RCC 7860 (cell line): ENCODE data around the gene ACAD9.

ENCODE experiments used
- DNase-seq: peaks from one replicate; pipeline ENCODE4 v3.0.0-alpha.2; 2015; ENCODE audit warnings: low spot score
- FAIRE-seq: peaks from 2 replicates; lab custom pipeline; 2012; peaks lifted over from hg19 to GRCh38; lab: Jason Lieb, UNC

Gene ACAD9

DNA sequence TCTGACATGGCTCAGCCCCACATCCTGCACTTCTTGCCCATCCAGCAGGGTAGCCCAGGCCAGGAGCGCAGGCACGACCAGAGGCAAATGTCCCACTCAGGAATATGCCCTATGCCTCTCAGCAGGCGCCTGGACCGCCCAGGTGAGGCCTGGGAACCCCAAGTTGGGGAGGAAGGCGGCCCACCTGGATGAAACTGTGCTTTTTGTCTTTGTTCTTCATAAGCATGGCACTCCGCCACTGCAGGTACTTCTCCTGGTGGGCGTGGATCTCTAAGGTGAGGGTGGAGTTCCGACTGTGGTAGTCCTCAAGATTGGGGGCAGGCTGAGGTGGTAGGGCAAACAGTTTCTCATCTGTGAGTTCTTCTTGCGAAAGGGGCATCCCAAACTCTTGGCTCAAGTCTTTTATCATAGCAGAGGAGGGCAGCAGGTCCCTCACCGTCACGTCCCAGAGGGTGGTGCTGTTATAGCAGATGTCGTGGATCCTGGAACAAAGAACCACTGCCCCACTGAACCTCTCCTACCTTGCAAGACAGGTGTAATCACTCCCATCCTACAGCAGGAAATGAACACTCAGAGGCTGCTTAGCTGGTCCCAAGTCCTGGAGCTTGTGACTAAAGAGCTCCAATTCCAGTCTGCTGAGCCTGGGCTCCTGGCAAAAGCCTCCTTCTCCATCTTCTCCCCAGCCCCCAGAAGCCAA is 53.2 kb downstream of the ACAD9 start:
- DNase-seq, result no peak
- FAIRE-seq, result no peak

DNA sequence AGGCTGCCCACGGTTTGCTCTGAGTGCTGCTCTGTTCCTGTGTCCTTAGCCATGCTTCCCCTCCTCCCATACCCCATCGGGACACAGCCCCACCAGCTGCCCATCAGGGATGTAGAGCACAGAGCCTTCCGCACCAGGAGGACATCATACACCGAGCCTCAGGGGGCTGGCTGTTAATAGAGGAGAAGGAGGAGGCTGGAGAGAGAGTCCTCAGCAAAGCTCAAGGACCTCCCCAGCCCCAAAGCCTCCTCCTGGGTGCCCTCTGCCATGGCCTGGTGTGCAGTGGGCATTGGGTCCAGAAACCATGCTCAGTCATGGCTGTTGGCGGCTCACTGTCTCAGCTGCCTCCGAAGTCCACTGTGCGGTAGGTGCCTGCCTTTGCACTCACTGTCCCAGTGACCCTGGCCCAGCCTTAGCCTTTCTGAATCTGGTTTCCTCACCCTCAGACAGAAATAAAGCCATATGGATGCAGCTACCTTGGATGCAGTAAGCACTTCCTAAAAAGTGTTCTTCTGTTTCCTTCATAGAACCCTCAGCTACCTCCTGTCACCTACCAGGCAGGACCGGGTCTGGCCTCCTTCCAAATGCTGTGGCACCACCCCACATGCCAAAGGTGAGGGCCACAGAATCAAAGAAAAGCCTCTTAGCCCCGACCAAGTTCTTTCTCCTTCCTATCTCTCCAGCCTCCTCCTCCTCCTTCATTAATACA is 53.9 kb downstream of the ACAD9 start:
- DNase-seq (no peak), FAIRE-seq (no peak)

DNA sequence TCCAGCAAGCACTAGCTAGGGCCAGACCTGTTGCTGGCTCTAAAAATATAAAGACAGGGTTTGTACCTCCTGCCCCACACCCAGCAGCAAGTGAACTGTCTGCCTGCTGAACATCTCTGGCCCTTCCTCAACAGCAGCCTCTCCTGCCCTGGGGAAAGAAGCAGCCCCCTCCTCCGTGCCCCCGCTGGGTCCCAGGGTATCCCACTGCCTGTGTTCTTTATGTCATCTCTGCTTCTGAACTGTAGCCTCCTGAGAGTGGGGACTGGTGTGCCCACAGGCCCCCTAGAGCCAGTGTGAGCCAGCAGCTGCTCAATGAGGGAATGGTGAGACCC is 54.5 kb downstream of the ACAD9 start:
- DNase-seq, result no peak

DNA sequence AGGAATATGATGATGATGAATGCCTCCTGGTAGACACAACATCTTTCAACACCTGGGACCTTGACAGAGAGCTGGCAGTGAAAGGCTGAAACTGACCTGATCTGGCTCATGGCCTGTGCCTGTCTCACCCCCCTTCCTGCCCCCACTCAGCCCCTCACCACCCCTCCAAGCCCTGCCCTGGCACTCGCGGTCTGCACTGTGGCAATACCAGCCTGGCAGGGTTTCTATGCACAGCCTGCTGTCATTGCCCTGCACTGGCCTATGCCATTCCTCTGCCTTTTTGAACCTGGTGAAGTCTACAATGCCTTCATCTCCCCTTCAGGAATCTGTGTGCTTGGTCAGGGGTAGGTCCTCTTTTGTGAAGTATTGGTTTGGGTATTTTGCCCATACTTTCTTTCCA is 56.5 kb downstream of the ACAD9 start:
- FAIRE-seq (no peak), DNase-seq (no peak)

More for the DNA sequence above, 54.5 kb downstream of the ACAD9 start:
- no peak for FAIRE-seq

DNA sequence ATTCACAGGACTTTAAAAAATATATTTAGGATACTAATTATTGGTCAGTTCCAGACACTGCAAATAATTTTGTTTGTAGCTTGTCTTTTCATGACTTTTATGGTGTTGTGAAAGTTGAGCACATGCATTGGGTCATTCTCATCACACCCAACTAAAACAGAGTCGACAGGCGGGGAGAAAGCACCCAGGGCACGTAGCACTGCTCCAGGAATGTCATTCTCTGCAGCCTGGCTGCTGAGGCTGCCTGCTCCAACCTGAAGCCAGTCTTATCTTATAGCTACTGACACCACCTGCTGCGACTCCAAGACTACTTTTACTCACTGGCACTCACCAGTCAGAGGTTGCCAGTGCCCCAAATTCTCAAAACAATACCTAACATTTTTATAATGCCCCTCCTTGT is 56.9 kb downstream of the ACAD9 start:
- no peak for FAIRE-seq

DNA sequence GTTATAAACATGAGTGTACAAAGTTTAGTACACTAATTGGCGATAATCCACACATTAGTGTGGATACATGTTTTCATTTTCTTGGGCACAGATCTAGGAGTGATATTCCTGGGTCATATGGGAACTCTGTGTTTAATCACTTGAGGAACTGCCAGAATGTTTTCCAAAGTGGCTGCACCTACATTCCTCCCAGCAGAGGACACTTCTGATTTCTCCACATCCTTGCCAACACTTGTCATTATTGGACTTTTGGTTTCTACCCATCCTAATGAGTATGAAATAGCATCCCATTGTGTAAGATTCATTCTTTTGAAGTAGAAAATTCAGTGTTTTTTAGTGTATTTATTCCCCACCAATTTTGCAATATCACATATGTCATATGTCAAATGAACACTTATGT is 60.8 kb downstream of the ACAD9 start:
- DNase-seq, result no peak
- no peak for FAIRE-seq

More for the DNA sequence above, 56.9 kb downstream of the ACAD9 start:
- DNase-seq, result no peak

DNA sequence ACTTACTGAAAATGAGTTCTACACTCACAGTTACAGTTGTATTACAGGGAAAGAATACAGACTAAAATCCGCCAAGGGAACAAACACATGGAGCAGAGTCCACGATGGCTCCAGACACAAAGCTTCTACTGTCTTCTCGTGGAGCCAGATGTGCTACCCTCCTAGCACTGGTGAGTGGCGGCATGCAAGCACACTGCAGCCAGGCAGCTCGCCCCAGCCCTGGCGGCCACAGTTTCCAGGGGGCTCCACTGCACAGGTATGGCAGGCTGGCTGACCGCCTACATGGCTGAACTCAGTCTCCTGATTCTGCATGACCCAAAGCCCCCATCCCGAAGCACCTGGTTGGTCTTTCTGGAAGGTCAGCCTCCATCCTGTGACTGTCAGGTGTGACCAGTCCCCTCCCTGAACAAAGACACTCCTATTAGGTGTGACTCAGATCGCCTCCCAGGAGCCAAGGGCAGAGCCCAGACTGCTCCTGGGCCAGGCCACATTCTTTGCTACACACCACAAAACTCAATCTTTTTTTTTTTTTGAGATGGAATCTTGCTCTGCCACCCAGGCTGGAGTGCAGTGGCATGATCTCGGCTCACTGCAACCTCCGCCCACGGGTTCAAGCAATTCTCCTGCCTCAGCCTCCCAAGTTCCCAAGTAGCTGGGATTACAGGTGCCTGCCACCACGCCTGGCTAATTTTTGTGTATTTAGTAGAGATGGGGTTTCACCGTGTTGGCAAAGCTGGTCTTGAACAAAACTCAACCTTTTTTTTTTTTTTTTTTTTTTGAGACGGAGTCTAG is 62.9 kb downstream of the ACAD9 start:
- DNase-seq, result no peak
- no peak for FAIRE-seq

DNA sequence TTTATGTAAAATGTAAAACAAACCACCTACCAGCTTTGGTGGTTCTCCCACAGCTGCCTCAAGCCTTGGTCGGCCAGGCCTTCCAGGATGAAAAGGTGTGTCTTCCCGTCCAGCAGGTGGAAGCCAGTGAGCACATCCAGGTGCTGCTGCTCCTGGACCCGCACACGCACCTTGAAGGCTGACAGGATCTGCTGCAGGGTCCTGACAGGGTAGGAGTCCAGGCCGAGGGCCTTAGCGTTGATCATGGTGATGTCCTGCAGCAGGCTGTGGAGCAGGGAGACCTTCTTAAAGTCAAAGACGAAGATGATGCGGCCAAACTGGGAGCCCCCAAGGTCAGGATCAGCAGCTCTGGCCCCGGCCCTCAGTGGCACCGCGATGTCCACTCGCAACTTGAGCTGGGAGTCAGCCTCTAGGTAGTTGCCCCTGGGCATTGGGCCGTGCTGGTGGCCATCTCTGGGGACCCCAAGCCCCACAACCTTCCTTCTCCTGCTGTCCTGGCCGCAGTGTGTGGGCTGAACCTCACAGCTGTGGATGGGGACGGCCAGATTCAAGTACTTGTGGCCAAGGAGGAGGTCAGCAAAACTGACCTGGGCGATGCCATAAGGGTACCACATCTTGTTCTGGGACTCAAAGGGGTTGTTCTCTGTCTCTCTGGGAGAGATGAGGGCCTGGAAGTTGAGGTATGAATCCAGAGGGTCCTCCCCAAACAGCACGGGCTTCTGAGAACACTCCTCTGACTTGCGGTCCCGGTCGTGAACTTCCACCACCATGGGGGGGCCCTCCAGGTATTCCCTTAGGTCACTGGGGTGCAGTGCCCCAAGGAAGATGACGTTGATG is 65.8 kb downstream of the ACAD9 start:
- no peak for FAIRE-seq

DNA sequence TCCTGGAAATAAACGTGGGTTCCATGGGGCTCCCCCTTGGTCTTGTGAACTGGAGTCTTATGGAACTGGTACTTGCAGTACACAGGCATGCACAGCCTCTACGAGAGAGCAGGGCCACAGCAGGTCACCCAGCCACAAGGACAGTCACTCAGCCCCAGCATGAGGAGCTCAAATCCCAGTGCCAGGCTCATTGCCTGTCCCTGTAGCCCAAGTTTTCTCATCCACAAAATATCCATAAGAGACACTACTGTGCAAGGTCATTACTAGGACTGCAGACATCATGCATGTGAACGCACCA is 66.4 kb downstream of the ACAD9 start:
- DNase-seq, result no peak
- FAIRE-seq, result no peak

More for the DNA sequence above, 65.8 kb downstream of the ACAD9 start:
- no peak for DNase-seq

DNA sequence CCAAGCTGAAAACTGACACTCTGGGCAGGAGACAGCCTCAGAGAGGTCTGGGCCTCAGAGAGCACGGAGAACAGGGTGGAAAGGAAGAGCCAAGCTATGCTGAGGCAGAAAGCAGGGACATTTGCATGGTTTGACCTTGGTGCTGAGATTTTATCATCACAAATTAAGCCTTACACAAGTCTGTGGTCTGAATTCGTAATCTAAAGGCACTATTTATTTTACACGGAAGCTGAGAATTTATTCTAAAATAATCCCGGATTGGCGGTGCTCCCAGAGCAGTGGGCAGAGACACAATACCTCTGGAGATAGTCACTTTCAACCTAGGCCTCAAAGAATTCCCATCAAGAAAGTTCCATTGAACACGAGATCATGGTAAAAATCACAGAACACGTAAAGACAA is 67.0 kb downstream of the ACAD9 start:
- no peak for DNase-seq
- no peak for FAIRE-seq

DNA sequence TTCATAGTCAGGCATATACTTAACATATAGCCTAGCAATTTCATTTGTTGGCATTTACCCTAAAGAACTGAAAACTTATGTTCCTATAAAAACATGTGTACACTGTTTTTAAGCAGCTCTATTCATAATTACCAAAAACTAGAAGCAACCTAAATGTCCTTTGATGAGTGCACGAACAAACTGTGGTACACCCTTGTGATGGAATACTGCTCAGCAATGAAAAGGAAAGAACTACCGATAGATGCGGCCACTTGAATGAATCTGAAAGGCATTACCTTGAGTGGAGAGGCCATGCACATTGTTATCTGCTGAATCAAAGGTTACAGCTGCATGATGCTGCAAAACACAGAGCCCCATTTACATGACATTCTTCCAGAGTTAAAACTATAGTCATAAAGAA is 69.7 kb downstream of the ACAD9 start:
- DNase-seq (no peak), FAIRE-seq (no peak)

DNA sequence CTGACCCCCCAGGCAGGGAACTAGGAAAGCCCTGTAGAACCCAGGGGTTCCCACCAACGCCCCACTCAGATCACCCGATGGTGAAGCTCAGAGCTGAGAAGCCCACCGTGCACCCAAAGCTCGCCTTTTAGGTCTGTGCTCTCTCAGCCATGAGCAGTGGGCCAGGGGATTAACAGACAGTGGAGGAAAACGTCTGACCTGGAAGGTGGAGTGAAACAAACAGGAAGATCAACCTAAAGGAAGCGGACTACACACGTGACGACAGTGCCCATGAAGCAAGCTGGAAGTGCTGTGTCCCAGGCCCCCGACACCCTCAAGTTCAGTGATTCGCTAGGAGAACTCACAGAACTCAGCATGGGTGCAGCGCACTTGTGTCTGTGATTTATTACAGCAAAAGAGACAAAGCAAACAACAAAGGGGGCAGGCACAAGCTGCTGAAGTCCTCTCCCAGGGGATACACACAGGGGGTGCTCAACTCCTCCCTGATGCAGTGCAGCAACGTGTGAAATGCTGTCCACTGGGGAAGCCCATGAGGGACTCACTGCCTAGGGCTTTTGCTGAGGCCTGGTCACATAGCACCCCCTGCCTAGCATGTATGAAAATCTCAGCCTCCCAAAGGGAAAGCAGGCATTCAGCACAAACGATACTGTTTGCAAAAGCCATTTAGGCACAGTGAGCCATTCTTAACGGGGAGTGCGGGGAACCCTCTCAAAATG is 71.0 kb downstream of the ACAD9 start:
- FAIRE-seq (no peak), DNase-seq (no peak)

DNA sequence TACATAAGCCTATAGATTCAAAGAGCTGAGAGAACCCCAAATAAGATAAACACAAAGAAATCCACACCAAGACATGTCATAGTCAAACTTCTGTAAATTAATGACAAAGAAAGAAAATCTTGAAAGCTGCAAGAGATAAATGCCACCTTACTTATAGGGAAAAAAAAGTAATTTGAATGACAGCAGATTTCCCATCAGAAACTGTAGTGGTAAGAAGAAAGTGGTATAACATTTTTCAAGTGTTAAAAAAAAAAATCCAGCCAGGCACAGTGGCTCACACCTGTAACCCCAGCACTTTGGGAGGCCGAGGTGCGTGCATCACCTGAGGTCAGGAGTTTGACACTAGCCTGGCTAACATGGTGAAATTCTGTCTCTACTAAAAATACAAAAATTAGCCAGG is 77.0 kb downstream of the ACAD9 start:
- no peak for DNase-seq
- FAIRE-seq, result no peak
